ENCODE measurements around the gene FCMR.
"Not testable (repeated sequence)": the region's sequence is repeated elsewhere in the genome, so short reads cannot be mapped to it uniquely, and the experiment has no call there.

FCMR gene

DNA sequence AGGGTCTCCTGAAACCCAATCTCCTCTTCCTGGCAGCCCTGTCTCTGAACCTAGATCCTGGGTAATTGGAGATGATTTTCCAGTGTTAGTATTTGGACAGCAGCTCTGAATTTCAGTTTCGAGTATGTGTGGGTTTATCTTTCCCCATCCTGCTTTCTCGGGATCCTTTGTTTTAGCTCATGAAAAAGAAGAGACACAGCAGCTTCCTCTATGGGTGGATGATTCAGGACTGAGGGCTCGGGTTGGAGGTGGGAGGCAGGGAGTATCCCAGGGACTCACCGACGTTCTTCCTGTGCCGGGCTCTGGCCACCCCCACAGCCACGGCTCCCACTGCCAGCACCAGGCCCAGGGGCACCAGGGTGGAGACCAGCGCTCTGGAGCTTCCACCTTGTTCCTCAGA, 10.4 kb upstream of the FCMR start:
- peak; percentile 44 for DNase-seq (ENCODE audit: low read depth)
- TF ChIP-seq, protein P1, sequence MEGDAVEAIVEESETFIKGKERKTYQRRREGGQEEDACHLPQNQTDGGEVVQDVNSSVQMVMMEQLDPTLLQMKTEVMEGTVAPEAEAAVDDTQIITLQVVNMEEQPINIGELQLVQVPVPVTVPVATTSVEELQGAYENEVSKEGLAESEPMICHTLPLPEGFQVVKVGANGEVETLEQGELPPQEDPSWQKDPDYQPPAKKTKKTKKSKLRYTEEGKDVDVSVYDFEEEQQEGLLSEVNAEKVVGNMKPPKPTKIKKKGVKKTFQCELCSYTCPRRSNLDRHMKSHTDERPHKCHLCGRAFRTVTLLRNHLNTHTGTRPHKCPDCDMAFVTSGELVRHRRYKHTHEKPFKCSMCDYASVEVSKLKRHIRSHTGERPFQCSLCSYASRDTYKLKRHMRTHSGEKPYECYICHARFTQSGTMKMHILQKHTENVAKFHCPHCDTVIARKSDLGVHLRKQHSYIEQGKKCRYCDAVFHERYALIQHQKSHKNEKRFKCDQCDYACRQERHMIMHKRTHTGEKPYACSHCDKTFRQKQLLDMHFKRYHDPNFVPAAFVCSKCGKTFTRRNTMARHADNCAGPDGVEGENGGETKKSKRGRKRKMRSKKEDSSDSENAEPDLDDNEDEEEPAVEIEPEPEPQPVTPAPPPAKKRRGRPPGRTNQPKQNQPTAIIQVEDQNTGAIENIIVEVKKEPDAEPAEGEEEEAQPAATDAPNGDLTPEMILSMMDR (IDR thresholded peaks at IDR 0.05; ENCODE audit: low read length, missing control alignments), result no peak
- H3K4me3 ChIP-seq (replicated peaks; ENCODE audit: low read depth, low read length), result no peak overlapping the region

DNA sequence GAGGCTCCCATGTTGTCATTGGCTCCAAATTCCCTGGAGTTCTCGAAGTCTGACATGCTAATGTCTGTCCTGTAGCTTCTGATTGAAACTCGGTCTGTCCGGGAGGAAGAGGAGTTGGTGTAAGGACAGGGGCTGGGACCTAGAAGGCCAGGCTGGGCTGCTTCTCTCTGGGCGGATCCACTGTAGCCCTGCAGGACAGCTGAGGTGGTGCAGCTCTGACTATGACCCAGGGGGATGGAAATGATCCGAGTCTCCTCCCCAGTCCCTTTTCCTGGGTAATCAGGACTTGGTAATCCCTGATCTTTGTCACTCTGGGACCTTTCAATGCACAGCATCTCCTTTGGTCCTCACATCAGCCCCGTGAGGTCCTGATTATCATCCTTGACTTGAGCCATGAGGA, 10.0 kb upstream of the FCMR start:
- TF ChIP-seq, protein P1 (IDR thresholded peaks at IDR 0.05; ENCODE audit: low read length, missing control alignments), result peak; percentile 11
- H3K4me3 ChIP-seq (replicated peaks; ENCODE audit: low read depth, low read length), result no peak overlapping the region
- no peak for DNase-seq (ENCODE audit: low read depth)

DNA sequence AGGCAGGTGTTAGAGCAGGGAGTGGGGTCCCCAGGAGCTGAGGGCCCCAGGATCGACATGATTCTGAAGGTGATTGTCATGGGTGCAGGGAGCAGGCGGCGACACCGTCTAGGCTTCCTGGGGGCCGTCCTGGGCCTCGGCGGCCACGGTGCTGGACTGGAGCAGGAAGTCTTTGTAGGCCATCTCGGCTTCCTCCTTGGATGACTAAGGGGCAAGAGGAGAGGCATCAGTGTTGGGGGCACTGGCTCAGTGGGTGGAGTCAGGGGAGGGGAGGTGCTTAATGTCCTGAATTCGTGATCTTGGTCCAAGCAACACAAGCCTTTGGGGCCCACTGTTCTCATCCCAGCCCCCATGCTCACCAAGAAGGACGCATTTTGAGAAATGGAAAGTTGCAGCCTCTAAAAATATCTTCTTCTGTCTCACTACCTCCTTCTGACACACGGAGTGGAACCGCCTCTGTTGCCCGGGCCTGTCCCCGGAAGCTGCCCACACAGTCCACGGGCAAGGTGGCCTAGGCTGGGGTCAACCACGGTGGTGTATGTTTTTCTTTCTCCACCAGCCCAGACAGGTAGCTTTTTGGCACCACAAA, 8.6 kb upstream of the FCMR start:
- no peak for DNase-seq (ENCODE audit: low read depth)
- TF ChIP-seq, protein P1 (IDR thresholded peaks at IDR 0.05; ENCODE audit: low read length, missing control alignments), result no peak
- H3K4me3 ChIP-seq (replicated peaks; ENCODE audit: low read depth, low read length), result no peak overlapping the region

DNA sequence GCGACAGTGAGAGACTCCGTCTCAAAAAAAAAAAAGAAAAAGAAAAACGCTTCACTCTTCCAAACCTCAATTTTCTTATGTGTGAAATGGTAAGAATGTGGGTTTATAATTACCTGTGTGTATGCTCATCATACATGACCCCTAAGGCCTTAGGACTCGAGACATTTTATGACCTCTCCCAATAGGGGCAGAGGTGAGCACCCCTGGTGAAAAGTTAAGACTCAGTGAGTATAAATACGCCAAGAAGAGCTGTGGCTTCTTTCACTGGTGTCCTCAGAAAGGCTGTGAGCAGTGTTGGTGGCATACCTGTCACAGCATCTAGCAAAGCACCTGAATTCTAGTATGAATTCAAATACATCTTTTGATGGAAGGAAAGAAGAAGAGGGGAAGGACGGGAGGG, 7.8 kb upstream of the FCMR start:
- TF ChIP-seq, protein P1 (IDR thresholded peaks at IDR 0.05; ENCODE audit: low read length, missing control alignments), result no peak
- no peak overlapping the region for H3K4me3 ChIP-seq (replicated peaks; ENCODE audit: low read depth, low read length)
- no peak for DNase-seq (ENCODE audit: low read depth)

DNA sequence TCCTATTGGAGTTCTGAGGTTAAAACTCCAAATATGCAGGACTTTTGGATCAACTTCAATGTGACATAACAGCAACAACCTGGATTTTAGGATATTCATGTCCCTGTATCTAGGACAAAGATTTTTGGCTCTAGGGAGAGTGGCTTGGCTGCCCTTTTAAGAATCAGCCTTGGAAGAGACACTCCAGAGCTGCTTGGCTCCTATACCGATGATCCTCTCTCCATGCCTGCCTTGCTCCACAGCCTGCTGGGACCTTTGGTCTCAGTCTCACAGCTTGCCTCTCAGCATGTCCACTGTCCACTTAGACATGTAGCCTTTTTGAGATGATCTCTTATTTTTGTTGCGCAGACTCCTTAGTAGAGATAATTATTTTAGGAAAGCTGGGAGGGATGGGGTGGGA, 4.5 kb upstream of the FCMR start:
- DNase-seq (ENCODE audit: low read depth), result no peak
- TF ChIP-seq, protein P1 (IDR thresholded peaks at IDR 0.05; ENCODE audit: low read length, missing control alignments), result no peak
- H3K4me3 ChIP-seq (replicated peaks; ENCODE audit: low read depth, low read length), result no peak overlapping the region

DNA sequence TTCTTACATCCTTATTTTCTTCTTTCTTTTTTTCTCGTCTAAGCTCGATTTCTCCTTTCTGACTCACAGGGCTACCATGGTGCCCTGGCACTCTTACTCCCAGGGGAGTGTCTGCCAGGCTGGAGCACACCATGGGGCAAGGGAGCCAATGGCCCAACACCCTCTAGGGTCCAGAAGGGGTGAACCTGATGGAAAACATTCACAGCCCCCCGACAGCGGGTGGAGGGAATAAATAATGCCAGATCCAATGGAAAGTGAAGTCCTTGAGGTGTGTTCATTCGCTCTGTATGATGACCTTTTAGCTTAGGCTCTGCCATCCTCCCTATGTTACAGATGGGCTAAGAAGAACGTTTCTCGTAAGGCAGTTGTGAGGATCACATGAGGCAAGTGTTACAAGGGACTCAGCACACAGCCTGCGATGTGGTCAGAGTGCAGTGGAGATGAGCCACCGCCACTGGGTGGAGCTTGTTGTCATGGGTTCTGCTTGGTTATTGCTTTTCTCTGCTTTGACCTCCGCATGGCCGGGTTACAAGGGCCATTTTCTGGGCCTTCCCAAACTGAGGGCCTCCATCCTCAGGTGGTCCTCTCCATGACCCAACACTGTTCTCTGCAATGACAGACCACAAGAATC, 3.5 kb upstream of the FCMR start:
- DNase-seq (ENCODE audit: low read depth), result no peak
- TF ChIP-seq, protein P1 (IDR thresholded peaks at IDR 0.05; ENCODE audit: low read length, missing control alignments), result no peak
- H3K4me3 ChIP-seq (replicated peaks; ENCODE audit: low read depth, low read length), result no peak overlapping the region

DNA sequence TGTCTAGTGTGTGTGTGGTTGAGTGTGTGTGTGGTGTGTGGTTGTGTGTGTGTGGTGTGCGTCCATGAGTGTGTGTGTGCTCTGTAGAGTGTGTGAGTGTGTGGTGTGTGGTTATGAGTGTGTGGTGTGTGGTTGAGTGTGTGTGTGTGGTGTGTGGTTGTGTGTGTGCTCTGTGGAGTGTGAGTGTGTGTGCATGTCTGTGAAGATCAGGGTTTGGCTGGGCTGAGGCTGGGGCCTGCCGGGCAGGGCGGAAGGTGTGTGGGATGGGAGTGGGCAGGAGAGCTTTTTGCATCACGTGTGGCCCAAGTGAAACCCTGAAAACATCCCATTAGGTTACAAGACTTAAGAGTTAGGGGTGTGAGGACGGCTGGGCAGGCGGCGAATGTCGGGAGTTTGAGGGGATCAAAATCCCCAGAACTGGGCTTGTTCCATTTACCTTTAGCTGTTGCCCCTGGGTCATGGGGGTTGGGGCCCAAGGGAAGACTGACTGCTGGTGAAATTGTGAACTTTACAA, 2.9 kb upstream of the FCMR start:
- TF ChIP-seq, protein P1 (IDR thresholded peaks at IDR 0.05; ENCODE audit: low read length, missing control alignments), result no peak
- DNase-seq (ENCODE audit: low read depth), result no peak
- H3K4me3 ChIP-seq (replicated peaks; ENCODE audit: low read depth, low read length), result no peak overlapping the region

DNA sequence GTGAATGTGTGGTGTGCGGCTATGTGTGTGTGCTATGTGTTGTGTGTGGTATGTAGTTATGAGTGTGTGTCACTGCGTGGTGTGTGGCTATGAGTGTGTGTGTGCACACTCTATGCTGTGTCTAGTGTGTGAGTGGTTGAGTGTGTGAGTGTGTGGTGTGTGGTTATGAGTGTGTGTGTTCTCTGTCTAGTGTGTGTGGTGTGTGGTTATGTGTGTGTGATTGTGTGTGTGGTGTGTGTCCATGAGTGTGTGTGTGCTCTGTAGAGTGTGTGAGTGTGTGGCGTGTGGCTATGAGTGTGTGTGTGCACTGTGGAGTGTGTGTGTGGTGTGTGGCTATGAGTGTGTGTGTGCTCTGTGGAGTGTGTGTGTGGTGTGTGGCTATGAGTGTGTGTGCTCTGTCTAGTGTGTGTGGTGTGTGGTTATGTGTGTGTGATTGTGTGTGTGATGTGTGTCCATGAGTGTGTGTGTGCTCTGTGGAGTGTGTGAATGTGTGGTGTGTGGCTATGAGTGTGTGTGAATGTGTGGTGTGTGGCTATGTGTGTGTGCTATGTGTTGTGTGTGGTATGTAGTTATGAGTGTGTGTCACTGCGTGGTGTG, 2.3 kb upstream of the FCMR start:
- H3K4me3 ChIP-seq (replicated peaks; ENCODE audit: low read depth, low read length); DNase-seq (ENCODE audit: low read depth): not testable (repeated sequence)
